ENCODE data around the gene PLA2G4D. TPM values are rescaled to one million over a fixed set of nuclear protein-coding genes. Genes with fewer than 3 reads are reported as not detected.

The PLA2G4D gene
- total RNA-seq, 1 donor from 2014 or later = 26.5 TPM

GRCh38 chr15:42036112-42036905, 58.1 kb downstream of the PLA2G4D start:
- Histone ChIP-seq H3K27ac (no peak overlapping the region), H3K9me3 (no peaks in the 10 kb centered on the region), H3K27me3 (no peaks in the 10 kb centered on the region), H3K4me3 (no peak overlapping the region), H3K4me1 (peaks cover 9% of the 10 kb centered on the region), H3K36me3 (no peaks in the 10 kb centered on the region)
- intact Hi-C loops (cut with DNase I) = no loop called here
- DNase-seq (ENCODE audit: extremely low spot score in 2 of 2) = peak in 1 of 2 donors; percentile 85
- TF ChIP-seq POLR2A (IDR thresholded peaks at IDR 0.05) (no peak), CTCF (IDR thresholded peaks at IDR 0.05) (no peak), POLR2AphosphoS5 (IDR thresholded peaks at IDR 0.05; ENCODE audit: insufficient read depth in 1 of 2, low read depth in 1 of 2) (no peak)

- H3K4me1 ChIP-seq = peaks cover 9% of the 10 kb centered on the region
- peak overlapping the region; percentile 13 for H3K27ac ChIP-seq
- no peaks in the 10 kb centered on the region for H3K36me3 ChIP-seq
- DNase-seq (ENCODE audit: extremely low spot score in 2 of 2) = no peak
- no peak for TF ChIP-seq CTCF (IDR thresholded peaks at IDR 0.05)
- TF ChIP-seq POLR2AphosphoS5 (IDR thresholded peaks at IDR 0.05; ENCODE audit: insufficient read depth in 1 of 2, low read depth in 1 of 2) = peak in 1 of 2 donors; percentile 71
- no peak for TF ChIP-seq POLR2A (IDR thresholded peaks at IDR 0.05)
- intact Hi-C loops (cut with DNase I) = no loop called here
- no peaks in the 10 kb centered on the region for H3K27me3 ChIP-seq
- no peak overlapping the region for H3K4me3 ChIP-seq
- H3K9me3 ChIP-seq = no peaks in the 10 kb centered on the region
These were observed 59.0 kb downstream of the PLA2G4D start for GRCh38 chr15:42035435-42035761.

- peak overlapping the region; percentile 13 for H3K27ac ChIP-seq
- DNase-seq (ENCODE audit: extremely low spot score in 2 of 2) = no peak
- H3K27me3 ChIP-seq = no peaks in the 10 kb centered on the region
These were observed 59.5 kb downstream of the PLA2G4D start for GRCh38 chr15:42034628-42035434.

GRCh38 chr15:42033214-42033873, 61.0 kb downstream of the PLA2G4D start:
- Histone ChIP-seq H3K36me3 (no peaks in the 10 kb centered on the region), H3K4me3 (no peak overlapping the region), H3K27ac (no peak overlapping the region), H3K4me1 (peaks cover 9% of the 10 kb centered on the region), H3K9me3 (no peaks in the 10 kb centered on the region), H3K27me3 (no peaks in the 10 kb centered on the region)
- TF ChIP-seq CTCF (IDR thresholded peaks at IDR 0.05) (no peak), POLR2A (IDR thresholded peaks at IDR 0.05) (no peak), POLR2AphosphoS5 (IDR thresholded peaks at IDR 0.05; ENCODE audit: insufficient read depth in 1 of 2, low read depth in 1 of 2) (no peak)
- no peak for DNase-seq (ENCODE audit: extremely low spot score in 2 of 2)
- intact Hi-C loops (cut with DNase I) = no loop called here

More at GRCh38 chr15:42034628-42035434, 59.5 kb downstream of the PLA2G4D start:
- no peak overlapping the region for H3K4me3 ChIP-seq
- H3K36me3 ChIP-seq = no peaks in the 10 kb centered on the region
- peaks cover 9% of the 10 kb centered on the region for H3K4me1 ChIP-seq
- H3K9me3 ChIP-seq = no peaks in the 10 kb centered on the region
- no peak for TF ChIP-seq CTCF (IDR thresholded peaks at IDR 0.05)
- no peak for TF ChIP-seq POLR2A (IDR thresholded peaks at IDR 0.05)
- no peak for TF ChIP-seq POLR2AphosphoS5 (IDR thresholded peaks at IDR 0.05; ENCODE audit: insufficient read depth in 1 of 2, low read depth in 1 of 2)
- intact Hi-C loops (cut with DNase I) = no loop called here
